Keratinocyte (primary cell): ENCODE results near the gene PLXNA2. TPM values are rescaled to one million over a fixed set of nuclear protein-coding genes. Genes with fewer than 3 reads are reported as not detected.

Experiments
- DNase-seq: peaks from one replicate; pipeline ENCODE4 v3.0.0-alpha.2; 2011; ENCODE audit warnings: low read depth, missing footprints, low spot score
- FAIRE-seq: peaks from 2 replicates; lab custom pipeline; 2011; peaks lifted over from hg19 to GRCh38; lab: Jason Lieb, UNC
- H2AFZ ChIP-seq: 2 replicates; pipeline ENCODE4 v1.6.0; 2012; ENCODE audit warnings: low read length, control low read depth, inconsistent platforms; ENCODE audit not compliant: control insufficient read depth
- H3K27ac ChIP-seq: 2 replicates; pipeline ENCODE4 v1.5.1; 2011; ENCODE audit warnings: low read length; ENCODE audit not compliant: control insufficient read depth, insufficient read depth
- H3K27me3 ChIP-seq: 3 replicates; pipeline ENCODE4 v1.6.0; 2011; ENCODE audit warnings: low read length; ENCODE audit not compliant: control insufficient read depth, insufficient read depth; ENCODE audit errors: extremely low read depth
- H3K36me3 ChIP-seq, 2 experiments: 2 replicates in 1 of 2; 3 replicates in 1 of 2; pipeline ENCODE4 v1.5.1; 2011; ENCODE audit warnings: low read length in 2 of 2, mild to moderate bottlenecking in 1 of 2; ENCODE audit not compliant: control insufficient read depth in 2 of 2, insufficient read depth in 2 of 2; ENCODE audit errors: extremely low read depth in 1 of 2
- H3K4me1 ChIP-seq: 3 replicates; pipeline ENCODE4 v1.5.1; 2011; ENCODE audit warnings: low read length; ENCODE audit not compliant: control insufficient read depth, insufficient read depth; ENCODE audit errors: extremely low read depth
- H3K4me2 ChIP-seq: 3 replicates; pipeline ENCODE4 v1.6.0; 2011; ENCODE audit warnings: low read depth, low read length; ENCODE audit not compliant: control insufficient read depth, insufficient read depth; ENCODE audit errors: extremely low read depth
- H3K4me3 ChIP-seq, 3 experiments: fragments of 200-600 bp in 1 of 3; sonication (generic) in 1 of 3; 2 replicates in 2 of 3; 3 replicates in 1 of 3; pipeline ENCODE4 v1.5.1; 2011 to 2016; ENCODE audit warnings: low read length in 3 of 3, mild to moderate bottlenecking in 3 of 3, control low read depth in 2 of 3, inconsistent platforms in 1 of 3, low read depth in 1 of 3, mixed read lengths in 1 of 3, mixed run types in 1 of 3, moderate library complexity in 1 of 3; ENCODE audit not compliant: control insufficient read depth in 2 of 3, insufficient read depth in 2 of 3; ENCODE audit errors: extremely low read depth in 1 of 3
- H3K79me2 ChIP-seq: 2 replicates; pipeline ENCODE4 v1.6.0; 2012; ENCODE audit warnings: low read length; ENCODE audit not compliant: control insufficient read depth, insufficient read depth
- H3K9ac ChIP-seq: 3 replicates; pipeline ENCODE4 v1.6.0; 2011; ENCODE audit warnings: low read length; ENCODE audit not compliant: control insufficient read depth, insufficient read depth; ENCODE audit errors: extremely low read depth
- H3K9me1 ChIP-seq: 3 replicates; pipeline ENCODE4 v1.6.0; 2011; ENCODE audit warnings: low read length; ENCODE audit not compliant: control insufficient read depth, insufficient read depth; ENCODE audit errors: extremely low read depth
- H3K9me3 ChIP-seq: 2 replicates; pipeline ENCODE4 v1.5.1; 2012; ENCODE audit warnings: low read depth, low read length; ENCODE audit not compliant: control insufficient read depth
- H4K20me1 ChIP-seq: 3 replicates; pipeline ENCODE4 v1.6.0; 2011; ENCODE audit warnings: low read length; ENCODE audit not compliant: control insufficient read depth, insufficient read depth; ENCODE audit errors: extremely low read depth
- CTCF ChIP-seq, 3 experiments: IDR thresholded peaks in 1 of 3; conservative IDR thresholded peaks in 1 of 3; optimal IDR thresholded peaks in 1 of 3; 2 replicates in 2 of 3; 3 replicates in 1 of 3; pipeline versions ENCODE3 to v1.5.1; 2011; ENCODE audit warnings: low read length in 3 of 3, mild to moderate bottlenecking in 3 of 3, moderate library complexity in 2 of 3, control low read depth in 1 of 3, inconsistent platforms in 1 of 3; ENCODE audit not compliant: insufficient read depth in 2 of 3; ENCODE audit errors: extremely low read depth in 1 of 3
- EZH2 ChIP-seq: IDR thresholded peaks from one replicate; pipeline ENCODE4 v1.6.1; 2012; ENCODE audit warnings: inconsistent platforms, mild to moderate bottlenecking, low read length, moderate library complexity
- dilution Hi-C: fragments of 300-500 bp; cut with MboI; formaldehyde crosslinking; loops from one replicate; pipeline ENCODE4 v1.7.0; 2020; ENCODE audit warnings: low sequenced_read_pairs; ENCODE audit not compliant: extremely low pct_ligation_motif_present
- polyA plus RNA-seq, 5 experiments: library from polyadenylated mRNA; depleted of rRNA in 3 of 5; stranded (reverse) in 3 of 5; stranded (forward) in 1 of 5; unstranded in 1 of 5; fragments of >200 nt; gene quantifications; 1 replicate in 1 of 5; 2 replicates in 3 of 5; 3 replicates in 1 of 5; pipeline versions ENCODE4 v1.2.1 to v1.2.3, GENCODE V29; 2011 to 2012; ENCODE audit warnings: missing spikeins in 2 of 5, low read depth in 1 of 5, low replicate concordance in 1 of 5

The PLXNA2 gene
- polyA plus RNA-seq, 1 donor (not counting 4 experiments of a cell fraction or from before 2014, with no cell fraction given), result 6.7 TPM

- Histone ChIP-seq H2AFZ (no peak overlapping the region), H3K27me3 (no peaks in the 10 kb centered on the region), H3K4me2 (peak overlapping the region; percentile 37), H3K27ac (no peak overlapping the region), H3K79me2 (peaks cover 78% of the 10 kb centered on the region), H3K9me1 (peaks cover 2% of the 10 kb centered on the region), H3K4me3 (no peak overlapping the region), H3K4me1 (peaks cover 55% of the 10 kb centered on the region), H3K36me3 (peaks cover 0 to 5% of the 10 kb centered on the region in 2 experiments), H4K20me1 (no peaks in the 10 kb centered on the region), H3K9ac (no peak overlapping the region), H3K9me3 (no peaks in the 10 kb centered on the region)
- no peak for TF ChIP-seq CTCF (optimal IDR thresholded peaks at IDR 0.05 in 1 of 3, IDR thresholded peaks at IDR 0.05 in 1 of 3, conservative IDR thresholded peaks at IDR 0.05 in 1 of 3; ENCODE audit: extremely low read depth in 1 of 3, insufficient read depth in 2 of 3, low read length in 3 of 3)
- TF ChIP-seq EZH2, result no peak
- DNase-seq (no peak), FAIRE-seq (peak; percentile 49)
- dilution Hi-C loops, result no loop called here
Observed at GRCh38 chr1:208231881-208232661, 12.1 kb downstream of the PLXNA2 start.

GRCh38 chr1:208230668-208231529 lies 13.3 kb downstream of the PLXNA2 start:
- H3K27ac ChIP-seq, result peak overlapping the region; percentile 38

More at GRCh38 chr1:208230668-208231529, 13.3 kb downstream of the PLXNA2 start:
- no peak for DNase-seq
- Histone ChIP-seq H3K27me3 (no peaks in the 10 kb centered on the region), H3K9me3 (no peaks in the 10 kb centered on the region), H3K9ac (no peak overlapping the region), H3K9me1 (no peaks in the 10 kb centered on the region), H2AFZ (peak overlapping the region; percentile 11), H3K36me3 (peaks cover 0 to 5% of the 10 kb centered on the region in 2 experiments), H3K79me2 (peaks cover 69% of the 10 kb centered on the region), H3K4me3 (peak overlapping the region in 1 of 3 experiments; percentile 6), H3K4me2 (peak overlapping the region; percentile 37), H4K20me1 (no peaks in the 10 kb centered on the region), H3K4me1 (peaks cover 43% of the 10 kb centered on the region)
- peak; percentile 88 for FAIRE-seq
- no peak for TF ChIP-seq EZH2
- no peak for TF ChIP-seq CTCF (optimal IDR thresholded peaks at IDR 0.05 in 1 of 3, IDR thresholded peaks at IDR 0.05 in 1 of 3, conservative IDR thresholded peaks at IDR 0.05 in 1 of 3; ENCODE audit: extremely low read depth in 1 of 3, insufficient read depth in 2 of 3, low read length in 3 of 3)
- dilution Hi-C loops, result no loop called here
